Right atrium auricular region (tissue), 2 donors: ENCODE results near the gene HEPHL1. TPM values are rescaled to one million over a fixed set of nuclear protein-coding genes. Genes with fewer than 3 reads are reported as not detected.
"Not testable (repeated sequence)": the region's sequence is repeated elsewhere in the genome, so short reads cannot be mapped to it uniquely, and the experiment has no call there.

Experiments used
- DNase-seq: peaks from one replicate; pipeline ENCODE4 v3.0.0-alpha.2; 2019; ENCODE audit warnings: low spot score
- H3K27ac ChIP-seq, 2 donors: fragments of 200-600 bp; sonication (generic); 1 replicate in 1 of 2; 2 replicates in 1 of 2; pipeline ENCODE4 v1.5.1; 2016 to 2019
- H3K27me3 ChIP-seq, 2 donors: fragments of 200-600 bp; sonication (generic); one replicate each; pipeline versions ENCODE4 v1.5.1 to v1.6.0; 2017 to 2019
- H3K36me3 ChIP-seq: fragments of 200-600 bp; sonication (generic); one replicate; pipeline ENCODE4 v1.5.1; 2016
- H3K4me1 ChIP-seq, 2 donors: fragments of 200-600 bp; sonication (generic); one replicate each; pipeline versions ENCODE4 v1.5.1 to v1.6.0; 2017 to 2019
- H3K4me3 ChIP-seq, 2 donors: fragments of 200-600 bp; sonication (generic); 1 replicate in 1 of 2; 2 replicates in 1 of 2; pipeline ENCODE4 v1.5.1; 2017 to 2019; ENCODE audit warnings: mild to moderate bottlenecking in 1 of 2, moderate library complexity in 1 of 2
- H3K9me3 ChIP-seq, 2 donors: fragments of 200-600 bp; sonication (generic); one replicate each; pipeline ENCODE4 v1.5.1; 2019
- CTCF ChIP-seq, 2 donors: fragments of 200-600 bp; sonication (generic); IDR thresholded peaks; one replicate each; pipeline ENCODE4 v1.5.1; 2019; ENCODE audit warnings: antibody characterized with exemption in 2 of 2
- total RNA-seq, 2 donors: library from RNA; depleted of rRNA; stranded (reverse); fragments of >200 nt; gene quantifications; one replicate each; pipeline ENCODE4 v1.1.0, GENCODE V29; 2016

Gene HEPHL1
- total RNA-seq, 2 donors from 2014 or later, result not detected

DNA sequence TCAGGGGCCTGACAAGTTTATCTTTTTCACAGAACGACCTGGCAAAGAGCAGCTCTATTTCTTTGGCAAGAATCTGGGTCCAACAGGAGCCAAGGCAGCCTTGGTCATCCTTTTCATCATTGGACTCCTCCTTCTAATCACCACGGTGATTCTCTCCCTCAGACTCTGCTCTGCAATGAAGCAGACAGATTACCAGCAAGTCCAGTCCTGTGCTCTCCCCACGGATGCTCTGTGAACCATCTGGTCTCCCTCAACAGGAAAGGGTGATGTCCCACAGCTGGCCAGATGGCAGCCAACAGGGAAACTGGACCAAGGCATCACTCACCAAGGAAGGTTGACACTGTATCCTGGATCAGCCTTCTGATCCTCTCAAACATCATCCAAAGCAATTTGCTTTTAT lies 90.5 kb downstream of the HEPHL1 start:
- Histone ChIP-seq H3K9me3 (peaks cover 0 to 14% of the 10 kb centered on the region in 2 donors), H3K27me3 (no peaks in the 10 kb centered on the region), H3K4me3 (no peak overlapping the region), H3K36me3 (no peaks in the 10 kb centered on the region), H3K27ac (peak overlapping the region in 1 of 2 donors; percentile 41), H3K4me1 (no peaks in the 10 kb centered on the region)
- no peak for DNase-seq
- TF ChIP-seq CTCF (IDR thresholded peaks at IDR 0.05), result no peak

DNA sequence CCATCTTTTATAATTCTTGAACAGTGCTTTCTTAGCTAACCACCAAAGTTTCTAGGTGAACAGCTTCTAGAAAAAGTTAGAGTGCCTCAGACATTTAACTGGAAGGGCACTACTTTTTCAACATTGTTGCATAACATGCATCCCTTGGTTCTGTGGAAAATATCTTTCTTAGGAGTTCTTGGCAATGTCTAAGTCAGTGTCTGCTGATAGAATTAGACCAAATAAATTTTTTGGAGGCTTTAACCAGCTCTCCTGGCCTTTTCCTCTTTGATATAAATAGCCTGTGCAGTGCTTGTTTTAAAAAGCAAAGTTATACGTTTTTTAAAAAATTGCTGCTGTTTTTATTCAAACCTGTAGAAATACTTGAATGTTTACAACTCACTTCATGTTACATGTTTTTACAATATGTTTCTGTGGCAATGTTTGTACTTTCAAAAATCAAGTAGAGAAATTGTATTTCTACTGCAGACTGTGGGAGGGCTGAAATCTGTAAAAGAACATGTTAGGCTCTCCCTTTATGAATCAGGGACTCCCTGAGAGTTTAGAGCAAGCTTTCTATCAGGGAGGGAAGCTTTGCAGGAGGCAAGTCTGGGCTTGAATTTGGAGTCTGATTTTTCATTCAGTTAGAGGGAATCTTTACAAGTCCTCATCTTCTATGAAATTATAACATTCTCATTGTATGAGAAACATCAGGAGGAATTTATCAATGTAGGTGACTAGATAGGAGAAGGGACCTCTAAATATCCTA lies 91.2 kb downstream of the HEPHL1 start:
- no peak overlapping the region for H3K4me3 ChIP-seq
- TF ChIP-seq CTCF (IDR thresholded peaks at IDR 0.05), result no peak
- DNase-seq, result no peak
- no peaks in the 10 kb centered on the region for H3K4me1 ChIP-seq
- no peaks in the 10 kb centered on the region for H3K27me3 ChIP-seq
- peaks cover 0 to 14% of the 10 kb centered on the region in 2 donors for H3K9me3 ChIP-seq
- H3K36me3 ChIP-seq, result no peaks in the 10 kb centered on the region
- peak overlapping the region in 1 of 2 donors; percentile 41 for H3K27ac ChIP-seq

DNA sequence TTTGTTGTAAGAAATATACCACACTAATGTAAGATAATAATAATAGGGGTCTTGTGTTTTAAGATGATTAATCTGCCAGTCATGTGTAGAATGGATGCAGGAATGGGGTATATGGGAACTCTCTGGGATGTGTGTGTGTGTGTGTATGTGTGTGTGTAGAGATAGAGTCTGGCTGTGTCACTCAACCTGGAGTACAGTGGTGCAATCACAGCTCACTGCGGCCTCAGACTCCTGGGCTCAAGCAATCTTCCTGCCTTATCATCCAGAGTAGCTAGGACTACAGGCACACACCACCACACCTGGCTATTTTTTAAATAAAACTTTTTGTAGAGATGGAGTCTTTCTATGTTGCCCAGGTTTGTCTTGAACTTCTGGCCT lies 96.0 kb downstream of the HEPHL1 start:
- no peaks in the 10 kb centered on the region for H3K9me3 ChIP-seq
- no peaks in the 10 kb centered on the region for H3K36me3 ChIP-seq
- no peaks in the 10 kb centered on the region for H3K4me1 ChIP-seq
- TF ChIP-seq CTCF (IDR thresholded peaks at IDR 0.05), result no peak
- H3K27me3 ChIP-seq, result no peaks in the 10 kb centered on the region
- DNase-seq, result no peak
- no peak overlapping the region for H3K27ac ChIP-seq
- no peak overlapping the region for H3K4me3 ChIP-seq

DNA sequence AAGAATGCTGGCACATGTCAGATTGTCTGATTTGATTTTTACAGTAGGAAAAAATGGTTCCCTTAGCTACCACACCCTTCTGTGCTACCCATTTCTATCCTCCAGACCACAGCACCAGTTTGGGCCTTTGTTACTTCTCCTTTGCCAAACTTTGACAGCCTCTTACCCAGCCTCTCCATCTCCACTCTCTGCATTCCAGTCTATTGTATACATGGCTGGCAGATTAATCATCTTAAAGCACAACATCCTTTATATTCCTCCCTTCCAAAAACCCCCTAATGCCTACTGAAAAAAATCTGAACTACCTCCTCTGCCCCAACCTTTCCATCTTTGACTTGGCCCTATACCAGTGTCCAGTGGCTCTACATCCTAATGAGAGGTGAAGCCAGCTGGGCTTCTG lies 96.7 kb downstream of the HEPHL1 start:
- H3K36me3 ChIP-seq, result no peaks in the 10 kb centered on the region
- DNase-seq, result no peak
- H3K4me1 ChIP-seq, result no peaks in the 10 kb centered on the region
- TF ChIP-seq CTCF (IDR thresholded peaks at IDR 0.05), result no peak
- H3K9me3 ChIP-seq, result no peaks in the 10 kb centered on the region
- H3K27ac ChIP-seq, result no peak overlapping the region
- no peak overlapping the region for H3K4me3 ChIP-seq
- H3K27me3 ChIP-seq, result no peaks in the 10 kb centered on the region

DNA sequence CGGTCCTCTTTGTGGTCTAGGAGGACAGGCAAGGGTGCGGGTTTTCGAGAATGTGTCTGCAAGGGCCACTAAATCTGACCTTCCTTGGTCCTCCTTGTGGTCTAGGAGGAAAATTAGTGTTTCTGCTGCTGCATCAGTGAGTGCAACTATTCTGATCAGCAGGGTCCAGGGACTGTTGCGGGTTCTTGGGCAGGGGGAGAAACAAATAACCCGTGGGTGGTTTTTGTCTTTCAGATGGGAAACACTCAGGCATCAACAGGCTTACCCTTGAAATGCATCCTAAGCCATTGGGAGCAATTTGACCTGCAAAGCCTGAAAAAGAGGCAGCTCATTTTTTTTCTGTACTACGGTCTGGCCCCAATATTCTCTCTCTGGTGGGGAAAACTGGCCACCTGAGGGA lies 98.5 kb downstream of the HEPHL1 start:
- not testable (repeated sequence) for DNase-seq, H3K4me1 ChIP-seq, H3K27me3 ChIP-seq, H3K9me3 ChIP-seq, H3K4me3 ChIP-seq, H3K36me3 ChIP-seq, H3K27ac ChIP-seq

DNA sequence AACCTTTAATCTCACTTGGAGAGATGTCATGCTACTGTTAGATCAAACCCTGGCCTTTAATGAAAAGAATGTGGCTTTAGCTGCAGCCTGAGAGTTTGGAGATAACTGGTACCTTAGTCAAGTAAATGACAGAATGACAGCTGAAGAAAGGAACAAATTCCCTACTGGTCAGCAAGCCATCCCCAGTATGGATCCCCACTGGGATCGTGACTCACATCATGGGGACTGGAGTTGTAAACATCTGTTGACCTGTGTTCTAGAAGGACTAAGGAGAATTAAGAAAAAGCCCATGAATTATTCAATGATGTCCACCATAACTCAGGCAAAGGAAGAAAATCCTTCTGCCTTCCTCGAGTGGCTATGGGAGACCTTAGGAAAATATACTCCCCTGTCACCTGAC lies 99.4 kb downstream of the HEPHL1 start:
- not testable (repeated sequence) for H3K4me1 ChIP-seq, H3K27me3 ChIP-seq, H3K36me3 ChIP-seq, H3K27ac ChIP-seq, H3K9me3 ChIP-seq, DNase-seq, H3K4me3 ChIP-seq

DNA sequence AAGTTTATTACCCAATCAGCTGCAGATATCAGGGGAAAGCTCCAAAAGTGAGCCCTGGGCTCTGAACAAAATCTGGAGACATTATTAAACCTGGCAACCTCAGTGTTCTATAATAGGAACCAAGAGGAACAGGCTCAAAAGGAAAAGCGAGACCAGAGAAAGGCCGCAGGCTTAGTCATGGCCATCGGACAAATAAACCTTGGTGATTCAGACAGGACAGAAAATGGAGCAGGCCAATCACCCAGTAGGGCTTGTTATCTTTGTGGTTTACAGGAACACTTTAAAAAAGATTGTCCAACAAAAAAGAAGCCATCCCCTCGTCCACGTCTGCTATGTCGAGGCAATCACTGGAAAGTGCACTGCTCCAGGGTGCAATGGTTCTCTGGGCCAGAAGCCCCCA lies 99.8 kb downstream of the HEPHL1 start:
- Histone ChIP-seq H3K27me3 (no peaks in the 10 kb centered on the region), H3K4me3 (no peak overlapping the region), H3K9me3 (no peaks in the 10 kb centered on the region), H3K36me3 (no peaks in the 10 kb centered on the region), H3K4me1 (no peaks in the 10 kb centered on the region), H3K27ac (no peak overlapping the region)
- DNase-seq, result no peak
- TF ChIP-seq CTCF (IDR thresholded peaks at IDR 0.05), result no peak
